Gastrocnemius medialis (tissue), 4 donors: ENCODE results near the gene RUNDC3A.

Experiments
- POLR2A ChIP-seq, 2 donors: fragments of 450-650 bp; IDR thresholded peaks; one replicate each; pipeline ENCODE4 v1.6.1; 2017; ENCODE audit warnings: antibody characterized with exemption in 2 of 2, mild to moderate bottlenecking in 2 of 2, moderate library complexity in 2 of 2
- TF ChIP-seq, protein P1 (sequence below), 5 experiments: fragments of 450-650 bp in 3 of 5; fragments of 200-600 bp in 2 of 5; sonication (generic) in 2 of 5; IDR thresholded peaks in 4 of 5; conservative IDR thresholded peaks in 1 of 5; 1 replicate in 4 of 5; 2 replicates in 1 of 5; pipeline ENCODE4 v1.5.1; 2016 to 2019; ENCODE audit warnings: antibody characterized with exemption in 5 of 5, mild to moderate bottlenecking in 3 of 5, moderate library complexity in 3 of 5

DNA sequence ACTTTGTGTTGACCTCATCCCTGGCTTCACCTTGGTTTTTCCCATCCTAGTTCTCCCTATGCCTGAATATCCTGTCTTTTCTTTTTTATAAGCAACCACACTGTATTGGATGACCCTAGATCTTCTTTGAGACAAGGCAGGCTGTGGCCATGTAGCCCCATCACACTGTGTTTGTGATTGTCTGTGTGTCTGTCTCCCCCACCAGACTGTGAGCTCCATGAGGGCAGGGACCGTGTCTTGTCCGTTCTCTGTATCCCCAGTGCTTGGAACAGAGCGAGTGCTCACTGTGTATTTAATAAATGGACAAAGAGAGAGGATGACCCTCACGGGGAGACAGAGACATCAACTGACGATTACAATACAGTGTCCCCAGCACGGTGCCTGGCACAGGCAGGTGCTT lies 9.1 kb downstream of the RUNDC3A start:
- TF ChIP-seq, protein P1, sequence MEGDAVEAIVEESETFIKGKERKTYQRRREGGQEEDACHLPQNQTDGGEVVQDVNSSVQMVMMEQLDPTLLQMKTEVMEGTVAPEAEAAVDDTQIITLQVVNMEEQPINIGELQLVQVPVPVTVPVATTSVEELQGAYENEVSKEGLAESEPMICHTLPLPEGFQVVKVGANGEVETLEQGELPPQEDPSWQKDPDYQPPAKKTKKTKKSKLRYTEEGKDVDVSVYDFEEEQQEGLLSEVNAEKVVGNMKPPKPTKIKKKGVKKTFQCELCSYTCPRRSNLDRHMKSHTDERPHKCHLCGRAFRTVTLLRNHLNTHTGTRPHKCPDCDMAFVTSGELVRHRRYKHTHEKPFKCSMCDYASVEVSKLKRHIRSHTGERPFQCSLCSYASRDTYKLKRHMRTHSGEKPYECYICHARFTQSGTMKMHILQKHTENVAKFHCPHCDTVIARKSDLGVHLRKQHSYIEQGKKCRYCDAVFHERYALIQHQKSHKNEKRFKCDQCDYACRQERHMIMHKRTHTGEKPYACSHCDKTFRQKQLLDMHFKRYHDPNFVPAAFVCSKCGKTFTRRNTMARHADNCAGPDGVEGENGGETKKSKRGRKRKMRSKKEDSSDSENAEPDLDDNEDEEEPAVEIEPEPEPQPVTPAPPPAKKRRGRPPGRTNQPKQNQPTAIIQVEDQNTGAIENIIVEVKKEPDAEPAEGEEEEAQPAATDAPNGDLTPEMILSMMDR (IDR thresholded peaks at IDR 0.05 in 4 of 5, conservative IDR thresholded peaks at IDR 0.05 in 1 of 5) = no peak
- TF ChIP-seq POLR2A (IDR thresholded peaks at IDR 0.05) = no peak
